HepG2 (cell line): ENCODE data around the gene GADD45GIP1. TPM values are rescaled to one million over a fixed set of nuclear protein-coding genes. Genes with fewer than 3 reads are reported as not detected.

Experiments
- DR1 ChIP-seq: sonication (generic); formaldehyde crosslinking; IDR thresholded peaks from 2 replicates; pipeline ENCODE4 v1.8.0; 2021; ENCODE audit warnings: mild to moderate bottlenecking, missing genetic modification reagents, inconsistent platforms
- FIP1L1 ChIP-seq: fragments of 200-400 bp; formaldehyde crosslinking; IDR thresholded peaks from 2 replicates; pipeline ENCODE4 v1.6.1; 2018; ENCODE audit warnings: low read depth, mild to moderate bottlenecking, low read length, moderate library complexity, borderline replicate concordance; ENCODE audit not compliant: insufficient read depth
- RARG ChIP-seq: sonication (generic); formaldehyde crosslinking; IDR thresholded peaks from 2 replicates; pipeline ENCODE4 v1.4.0; 2020; ENCODE audit warnings: low read depth, mild to moderate bottlenecking, missing genetic modification reagents
- RELA ChIP-seq: sonication (generic); formaldehyde crosslinking; IDR thresholded peaks from 2 replicates; pipeline ENCODE4 v1.4.0; 2020; ENCODE audit warnings: missing genetic modification reagents
- ZBTB38 ChIP-seq: sonication (generic); formaldehyde crosslinking; IDR thresholded peaks from 2 replicates; pipeline ENCODE4 v1.5.1; 2020; ENCODE audit warnings: mild to moderate bottlenecking, missing genetic modification reagents
- ZEB1 ChIP-seq: IDR thresholded peaks from 2 replicates; pipeline ENCODE4 v1.6.1; 2012; ENCODE audit warnings: mild to moderate bottlenecking, low read depth, inconsistent platforms; ENCODE audit not compliant: insufficient replicate concordance
- ZFX ChIP-seq: sonication (generic); formaldehyde crosslinking; IDR thresholded peaks from 2 replicates; pipeline ENCODE4 v1.4.0; 2020; ENCODE audit warnings: mild to moderate bottlenecking, low read depth, missing genetic modification reagents, moderate library complexity
- ZNF468 ChIP-seq: sonication (generic); formaldehyde crosslinking; IDR thresholded peaks from 2 replicates; pipeline ENCODE4 v1.8.0; 2022; ENCODE audit warnings: mild to moderate bottlenecking, moderate library complexity, missing genetic modification reagents
- ZNF484 ChIP-seq: sonication (generic); formaldehyde crosslinking; IDR thresholded peaks from 2 replicates; pipeline ENCODE4 v1.5.1; 2020; ENCODE audit warnings: mild to moderate bottlenecking, low read depth, missing genetic modification reagents, borderline replicate concordance
- ZNF547 ChIP-seq: sonication (generic); formaldehyde crosslinking; IDR thresholded peaks from 2 replicates; pipeline ENCODE4 v1.5.1; 2020; ENCODE audit warnings: mild to moderate bottlenecking, missing genetic modification reagents
- ZNF781 ChIP-seq: sonication (generic); formaldehyde crosslinking; IDR thresholded peaks from 2 replicates; pipeline ENCODE4 v1.5.1; 2020; ENCODE audit warnings: borderline replicate concordance, mild to moderate bottlenecking, missing genetic modification reagents; ENCODE audit errors: not compliant biosample characterization
- polyA plus RNA-seq, 8 experiments: library from polyadenylated mRNA; depleted of rRNA in 3 of 8; stranded (reverse) in 7 of 8; unstranded in 1 of 8; fragments of >200 nt; fragmentation: Illumina TruSeq in 4 of 8; extraction: Trizol in 4 of 8; gene quantifications; 2 replicates each; pipeline versions ENCODE4 v1.2.1 to v1.2.3, GENCODE V29; 2011 to 2016; ENCODE audit warnings: low read depth in 4 of 8, missing spikeins in 1 of 8, mixed read lengths in 1 of 8; ENCODE audit not compliant: insufficient read depth in 1 of 8
- total RNA-seq, 5 experiments: library from RNA; depleted of rRNA; stranded (reverse); fragments of >200 nt; fragmentation: Illumina TruSeq; extraction: Trizol; gene quantifications; 2 replicates each; pipeline ENCODE4 v1.2.3, GENCODE V29; 2016; ENCODE audit warnings: low read depth in 1 of 5
- TF ChIP-seq, protein P1 (sequence below): sonication (generic); formaldehyde crosslinking; IDR thresholded peaks from 2 replicates; pipeline ENCODE4 v1.8.0; 2022; ENCODE audit warnings: missing genetic modification reagents, mild to moderate bottlenecking, moderate library complexity, borderline replicate concordance
- TF ChIP-seq, protein P2 (sequence below), 2 experiments: sonication (generic) in 1 of 2; formaldehyde crosslinking in 1 of 2; IDR thresholded peaks; 2 replicates each; pipeline versions ENCODE4 v1.4.0 to v1.6.1; 2016 to 2020; ENCODE audit warnings: borderline replicate concordance in 1 of 2, low read depth in 1 of 2, mild to moderate bottlenecking in 1 of 2, missing genetic modification reagents in 1 of 2
- TF ChIP-seq, protein P3 (sequence below): sonication (generic); formaldehyde crosslinking; IDR thresholded peaks from 2 replicates; pipeline ENCODE4 v1.5.1; 2020; ENCODE audit warnings: mild to moderate bottlenecking, missing genetic modification reagents, borderline replicate concordance
- TF ChIP-seq, protein P4 (sequence below): sonication (generic); formaldehyde crosslinking; IDR thresholded peaks from 2 replicates; pipeline ENCODE4 v1.4.0; 2020; ENCODE audit warnings: missing genetic modification reagents, mild to moderate bottlenecking, borderline replicate concordance
- TF ChIP-seq, protein P5 (sequence below): IDR thresholded peaks from 2 replicates; pipeline ENCODE4 v1.6.1; 2016; ENCODE audit warnings: low read depth, borderline replicate concordance

GADD45GIP1 gene
- total and polyA plus RNA-seq, 2 of the 13 experiments (the other 11 are each of a cell fraction or from before 2014, with no cell fraction given) = 24.6 to 30.7 TPM

DNA sequence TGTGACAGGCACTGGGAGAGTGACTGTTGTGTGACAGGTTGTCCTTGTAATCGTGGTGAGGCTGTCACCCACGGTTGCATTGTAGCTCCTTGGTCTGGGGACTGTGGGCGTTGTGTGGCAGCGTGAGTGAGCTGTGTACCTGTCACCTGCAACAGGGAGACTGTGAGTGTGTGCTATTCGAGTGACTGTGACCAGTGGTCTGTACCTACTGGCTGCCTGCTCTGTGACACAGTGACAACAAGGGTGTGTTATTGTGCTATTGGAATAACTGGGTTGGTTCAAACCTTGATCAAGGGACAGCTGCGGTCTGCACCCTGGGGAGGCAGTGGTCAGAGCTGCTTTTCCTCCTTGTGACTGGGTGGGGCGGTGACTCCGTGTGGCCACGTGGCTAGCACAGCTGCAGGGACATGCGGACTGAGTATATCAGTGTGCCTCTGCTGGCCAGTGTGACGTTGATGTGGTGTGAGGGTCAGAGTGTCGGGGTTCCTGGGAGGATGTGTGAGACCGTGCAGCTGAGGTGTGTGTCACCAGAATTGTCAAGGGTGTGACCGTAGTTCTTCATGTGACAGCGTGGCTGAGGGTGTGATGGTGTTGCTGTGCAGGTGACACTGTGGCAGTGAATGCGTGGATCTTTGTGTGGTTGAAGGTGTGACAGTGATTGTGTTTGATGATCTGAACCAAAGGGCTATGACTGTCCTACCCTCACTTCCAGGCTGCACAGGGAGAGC is 28.2 kb upstream of the GADD45GIP1 start (continued):
- TF ChIP-seq, protein P1, sequence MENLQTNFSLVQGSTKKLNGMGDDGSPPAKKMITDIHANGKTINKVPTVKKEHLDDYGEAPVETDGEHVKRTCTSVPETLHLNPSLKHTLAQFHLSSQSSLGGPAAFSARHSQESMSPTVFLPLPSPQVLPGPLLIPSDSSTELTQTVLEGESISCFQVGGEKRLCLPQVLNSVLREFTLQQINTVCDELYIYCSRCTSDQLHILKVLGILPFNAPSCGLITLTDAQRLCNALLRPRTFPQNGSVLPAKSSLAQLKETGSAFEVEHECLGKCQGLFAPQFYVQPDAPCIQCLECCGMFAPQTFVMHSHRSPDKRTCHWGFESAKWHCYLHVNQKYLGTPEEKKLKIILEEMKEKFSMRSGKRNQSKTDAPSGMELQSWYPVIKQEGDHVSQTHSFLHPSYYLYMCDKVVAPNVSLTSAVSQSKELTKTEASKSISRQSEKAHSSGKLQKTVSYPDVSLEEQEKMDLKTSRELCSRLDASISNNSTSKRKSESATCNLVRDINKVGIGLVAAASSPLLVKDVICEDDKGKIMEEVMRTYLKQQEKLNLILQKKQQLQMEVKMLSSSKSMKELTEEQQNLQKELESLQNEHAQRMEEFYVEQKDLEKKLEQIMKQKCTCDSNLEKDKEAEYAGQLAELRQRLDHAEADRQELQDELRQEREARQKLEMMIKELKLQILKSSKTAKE (CRISPR knock-in tag) = no peak
- TF ChIP-seq ZNF468 (CRISPR knock-in tag) = no peak
- no peak for TF ChIP-seq FIP1L1
- TF ChIP-seq ZNF781 (CRISPR knock-in tag) = peak; percentile 93
- TF ChIP-seq, protein P2, sequence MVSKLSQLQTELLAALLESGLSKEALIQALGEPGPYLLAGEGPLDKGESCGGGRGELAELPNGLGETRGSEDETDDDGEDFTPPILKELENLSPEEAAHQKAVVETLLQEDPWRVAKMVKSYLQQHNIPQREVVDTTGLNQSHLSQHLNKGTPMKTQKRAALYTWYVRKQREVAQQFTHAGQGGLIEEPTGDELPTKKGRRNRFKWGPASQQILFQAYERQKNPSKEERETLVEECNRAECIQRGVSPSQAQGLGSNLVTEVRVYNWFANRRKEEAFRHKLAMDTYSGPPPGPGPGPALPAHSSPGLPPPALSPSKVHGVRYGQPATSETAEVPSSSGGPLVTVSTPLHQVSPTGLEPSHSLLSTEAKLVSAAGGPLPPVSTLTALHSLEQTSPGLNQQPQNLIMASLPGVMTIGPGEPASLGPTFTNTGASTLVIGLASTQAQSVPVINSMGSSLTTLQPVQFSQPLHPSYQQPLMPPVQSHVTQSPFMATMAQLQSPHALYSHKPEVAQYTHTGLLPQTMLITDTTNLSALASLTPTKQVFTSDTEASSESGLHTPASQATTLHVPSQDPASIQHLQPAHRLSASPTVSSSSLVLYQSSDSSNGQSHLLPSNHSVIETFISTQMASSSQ (IDR thresholded peaks at IDR 0.05; ENCODE audit: low read depth) = no peak
- TF ChIP-seq, protein P2 (CRISPR knock-in tag; IDR thresholded peaks at IDR 0.05; ENCODE audit: borderline replicate concordance) = no peak
- TF ChIP-seq, protein P3, sequence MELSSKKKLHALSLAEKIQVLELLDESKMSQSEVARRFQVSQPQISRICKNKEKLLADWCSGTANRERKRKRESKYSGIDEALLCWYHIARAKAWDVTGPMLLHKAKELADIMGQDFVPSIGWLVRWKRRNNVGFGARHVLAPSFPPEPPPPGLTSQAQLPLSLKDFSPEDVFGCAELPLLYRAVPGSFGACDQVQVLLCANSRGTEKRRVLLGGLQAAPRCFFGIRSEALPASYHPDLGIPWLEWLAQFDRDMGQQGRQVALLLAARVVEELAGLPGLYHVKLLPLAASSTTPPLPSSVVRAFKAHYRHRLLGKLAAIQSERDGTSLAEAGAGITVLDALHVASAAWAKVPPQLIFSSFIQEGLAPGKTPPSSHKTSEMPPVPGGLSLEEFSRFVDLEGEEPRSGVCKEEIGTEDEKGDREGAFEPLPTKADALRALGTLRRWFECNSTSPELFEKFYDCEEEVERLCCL (CRISPR knock-in tag) = 0 out of 2 replicates have a peak, but pooled peaks have one; percentile 73
- TF ChIP-seq ZBTB38 = peak; percentile 76
- TF ChIP-seq RARG (CRISPR knock-in tag) = no peak
- no peak for TF ChIP-seq ZNF484
- no peak for TF ChIP-seq ZNF547 (CRISPR knock-in tag)
- peak; percentile 9; the same call in 1 of the 2 replicates for TF ChIP-seq ZFX (CRISPR knock-in tag)
- TF ChIP-seq, protein P4, sequence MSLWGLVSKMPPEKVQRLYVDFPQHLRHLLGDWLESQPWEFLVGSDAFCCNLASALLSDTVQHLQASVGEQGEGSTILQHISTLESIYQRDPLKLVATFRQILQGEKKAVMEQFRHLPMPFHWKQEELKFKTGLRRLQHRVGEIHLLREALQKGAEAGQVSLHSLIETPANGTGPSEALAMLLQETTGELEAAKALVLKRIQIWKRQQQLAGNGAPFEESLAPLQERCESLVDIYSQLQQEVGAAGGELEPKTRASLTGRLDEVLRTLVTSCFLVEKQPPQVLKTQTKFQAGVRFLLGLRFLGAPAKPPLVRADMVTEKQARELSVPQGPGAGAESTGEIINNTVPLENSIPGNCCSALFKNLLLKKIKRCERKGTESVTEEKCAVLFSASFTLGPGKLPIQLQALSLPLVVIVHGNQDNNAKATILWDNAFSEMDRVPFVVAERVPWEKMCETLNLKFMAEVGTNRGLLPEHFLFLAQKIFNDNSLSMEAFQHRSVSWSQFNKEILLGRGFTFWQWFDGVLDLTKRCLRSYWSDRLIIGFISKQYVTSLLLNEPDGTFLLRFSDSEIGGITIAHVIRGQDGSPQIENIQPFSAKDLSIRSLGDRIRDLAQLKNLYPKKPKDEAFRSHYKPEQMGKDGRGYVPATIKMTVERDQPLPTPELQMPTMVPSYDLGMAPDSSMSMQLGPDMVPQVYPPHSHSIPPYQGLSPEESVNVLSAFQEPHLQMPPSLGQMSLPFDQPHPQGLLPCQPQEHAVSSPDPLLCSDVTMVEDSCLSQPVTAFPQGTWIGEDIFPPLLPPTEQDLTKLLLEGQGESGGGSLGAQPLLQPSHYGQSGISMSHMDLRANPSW = no peak
- TF ChIP-seq DR1 (CRISPR knock-in tag) = no peak; the same call in 1 of the 2 replicates
- no peak for TF ChIP-seq RELA
- no peak for TF ChIP-seq ZEB1
- TF ChIP-seq, protein P5, sequence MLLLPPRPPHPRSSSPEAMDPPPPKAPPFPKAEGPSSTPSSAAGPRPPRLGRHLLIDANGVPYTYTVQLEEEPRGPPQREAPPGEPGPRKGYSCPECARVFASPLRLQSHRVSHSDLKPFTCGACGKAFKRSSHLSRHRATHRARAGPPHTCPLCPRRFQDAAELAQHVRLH (CRISPR knock-in tag) = no peak; the same call in 1 of the 2 replicates
